SU-DHL-6 (cell line): ENCODE results near the gene NMT2.

Source experiments
- CTCF ChIP-seq: fragments of 200-600 bp; sonication (generic); IDR thresholded peaks from one replicate; pipeline ENCODE4 v1.5.1; 2017; ENCODE audit warnings: antibody characterized with exemption, mild to moderate bottlenecking, low read length, moderate library complexity; ENCODE audit not compliant: insufficient read depth, poor library complexity, severe bottlenecking
- EZH2phosphoT487 ChIP-seq: fragments of 200-600 bp; sonication (generic), shearing (Covaris generic); conservative IDR thresholded peaks from 2 replicates; pipeline ENCODE4 v1.6.1; 2018; ENCODE audit warnings: mild to moderate bottlenecking, antibody characterized with exemption, low read length, moderate library complexity, mixed read lengths

- TF ChIP-seq CTCF, result no peak
- TF ChIP-seq EZH2phosphoT487, result no peak
Measured at GRCh38 chr10:15172306-15172840, 3.9 kb upstream of the NMT2 start.
